CD4-positive, alpha-beta T cell treated with Interleukin-4 for 4 hours (primary cell): ENCODE results near the gene AP1G1.
"Not testable (repeated sequence)": the region's sequence is repeated elsewhere in the genome, so short reads cannot be mapped to it uniquely, and the experiment has no call there.

ENCODE experiments used
- DNase-seq: peaks from one replicate; pipeline ENCODE4 v3.0.0-alpha.2; 2020

AP1G1 gene

DNA sequence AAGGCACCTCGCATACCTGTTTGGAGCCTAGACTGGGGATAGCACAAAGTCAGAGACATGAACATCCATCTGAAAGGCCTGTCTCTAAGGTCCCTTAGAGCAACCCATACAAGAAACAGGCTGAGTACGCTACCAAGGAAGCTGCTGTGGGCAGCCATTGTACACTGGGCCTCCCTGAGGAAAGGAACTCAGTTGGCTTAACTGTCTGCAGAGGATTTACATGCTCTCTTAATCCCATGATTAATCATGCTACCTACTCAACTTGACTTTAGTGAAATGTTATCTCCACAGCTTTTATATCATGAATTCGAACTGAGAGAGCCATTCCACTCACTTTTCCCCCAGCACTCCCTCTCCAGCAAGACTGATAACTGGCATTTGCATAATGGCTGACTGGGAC is 110.1 kb downstream of the AP1G1 start:
- DNase-seq = no peak

- no peak for DNase-seq
These were observed 115.5 kb downstream of the AP1G1 start for GRCh38 chr16:71693164-71693563.

GRCh38 chr16:71689901-71690300 is 118.7 kb downstream of the AP1G1 start:
- no peak for DNase-seq

GRCh38 chr16:71687861-71688260 is 120.8 kb downstream of the AP1G1 start:
- no peak for DNase-seq

DNA sequence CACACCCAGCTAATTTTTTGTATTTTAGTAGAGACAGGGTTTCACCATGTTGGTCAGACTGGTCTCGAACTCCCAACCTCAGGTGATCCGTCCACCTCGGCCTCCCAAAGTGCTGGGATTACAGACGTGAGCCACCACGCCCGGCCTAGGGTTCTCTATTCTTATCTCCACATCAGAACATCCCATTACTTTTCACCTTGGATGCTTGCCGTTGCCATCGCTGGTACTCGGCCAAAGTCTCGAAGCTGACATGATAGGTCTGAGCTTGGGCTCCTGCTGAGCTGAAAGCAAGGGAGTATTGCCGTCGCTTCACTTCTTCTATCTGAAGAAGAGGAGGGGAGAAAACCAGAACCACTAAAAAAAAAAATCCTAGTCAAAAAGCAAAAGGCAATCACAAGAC is 124.4 kb downstream of the AP1G1 start:
- DNase-seq = not testable (repeated sequence)

DNA sequence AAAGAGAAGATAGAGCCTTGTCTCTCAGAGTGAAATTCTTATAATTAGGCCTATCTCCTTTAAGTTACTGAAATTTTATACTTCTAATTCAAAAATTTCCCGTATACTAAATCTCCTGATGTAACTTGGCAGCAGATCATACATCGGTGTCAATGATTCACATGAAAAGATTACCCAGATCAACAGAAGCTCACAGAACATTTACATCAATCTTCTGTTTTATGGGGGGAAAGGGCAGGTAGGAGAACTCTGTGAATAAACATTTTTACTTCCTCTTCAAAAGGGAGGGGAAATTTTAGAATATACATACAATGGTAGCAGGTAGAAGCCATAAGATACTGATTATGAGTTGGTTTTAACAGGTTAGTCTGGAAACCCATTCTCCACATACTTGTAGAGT is 127.3 kb downstream of the AP1G1 start:
- DNase-seq = no peak
